NCI-H2227 (cell line): ENCODE measurements around the gene PADI3.
"Not testable (repeated sequence)": the region's sequence is repeated elsewhere in the genome, so short reads cannot be mapped to it uniquely, and the experiment has no call there.

ENCODE experiments used
- DNase-seq: peaks from one replicate; lab custom pipeline; 2025; ENCODE audit not compliant: unreplicated experiment; lab: John Stamatoyannopoulos, UW

PADI3 gene

DNA sequence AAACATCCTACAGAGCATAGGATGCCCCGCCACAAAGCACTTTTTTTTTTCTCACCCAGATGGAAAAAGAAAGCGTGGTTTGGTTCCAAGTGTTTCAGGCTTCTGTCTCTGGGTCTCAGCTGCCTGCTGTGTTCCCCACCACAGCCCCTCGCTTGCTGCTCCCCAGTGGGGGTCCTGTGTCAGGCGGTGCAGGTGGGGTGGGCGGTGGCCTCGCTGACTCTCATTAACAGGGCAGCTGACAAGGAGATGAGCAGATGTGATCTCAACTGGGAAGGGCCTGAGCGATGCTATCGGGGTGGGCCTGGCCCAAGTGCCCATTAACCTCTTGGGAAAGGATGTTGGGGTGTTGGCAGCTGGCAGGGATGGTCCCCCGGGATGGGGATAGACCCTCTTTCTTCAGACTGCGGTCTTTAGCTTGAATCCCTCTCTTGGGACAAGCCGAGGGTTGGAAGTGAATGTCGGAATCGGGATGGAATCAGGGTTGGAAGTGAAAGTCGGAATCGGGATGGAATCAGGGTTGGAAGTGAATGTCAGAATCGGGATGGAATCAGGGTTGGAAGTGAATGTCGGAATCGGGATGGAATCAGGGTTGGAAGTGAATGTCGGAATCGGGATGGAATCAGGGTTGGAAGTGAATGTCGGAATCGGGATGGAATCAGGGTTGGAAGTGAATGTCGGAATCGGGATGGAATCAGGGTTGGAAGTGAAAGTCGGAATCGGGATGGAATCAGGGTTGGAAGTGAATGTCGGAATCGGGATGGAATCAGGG, 7.7 kb upstream of the PADI3 start:
- DNase-seq: not testable (repeated sequence)

GRCh38 chr1:17241780-17242074, 7.2 kb upstream of the PADI3 start:
- DNase-seq: not testable (repeated sequence)

DNA sequence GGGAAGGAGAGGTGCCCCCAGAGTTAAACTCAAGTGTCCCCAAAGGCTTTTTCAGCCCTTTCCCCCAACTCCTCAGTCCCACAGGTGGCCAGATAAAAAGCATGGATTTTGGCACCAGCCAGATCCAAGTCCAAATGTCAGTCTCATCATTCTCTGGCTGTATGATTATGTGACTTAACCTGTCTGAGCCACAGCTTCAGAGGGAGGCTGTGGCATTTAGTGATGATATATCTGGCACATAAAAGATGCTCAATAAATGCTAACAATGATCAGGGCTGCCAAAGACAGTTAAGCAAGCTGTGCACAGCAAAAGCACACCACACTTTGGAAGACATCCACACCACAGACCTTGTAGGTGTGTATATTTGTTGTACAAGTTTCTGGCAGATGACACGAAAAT, 5.6 kb upstream of the PADI3 start:
- DNase-seq: no peak

DNA sequence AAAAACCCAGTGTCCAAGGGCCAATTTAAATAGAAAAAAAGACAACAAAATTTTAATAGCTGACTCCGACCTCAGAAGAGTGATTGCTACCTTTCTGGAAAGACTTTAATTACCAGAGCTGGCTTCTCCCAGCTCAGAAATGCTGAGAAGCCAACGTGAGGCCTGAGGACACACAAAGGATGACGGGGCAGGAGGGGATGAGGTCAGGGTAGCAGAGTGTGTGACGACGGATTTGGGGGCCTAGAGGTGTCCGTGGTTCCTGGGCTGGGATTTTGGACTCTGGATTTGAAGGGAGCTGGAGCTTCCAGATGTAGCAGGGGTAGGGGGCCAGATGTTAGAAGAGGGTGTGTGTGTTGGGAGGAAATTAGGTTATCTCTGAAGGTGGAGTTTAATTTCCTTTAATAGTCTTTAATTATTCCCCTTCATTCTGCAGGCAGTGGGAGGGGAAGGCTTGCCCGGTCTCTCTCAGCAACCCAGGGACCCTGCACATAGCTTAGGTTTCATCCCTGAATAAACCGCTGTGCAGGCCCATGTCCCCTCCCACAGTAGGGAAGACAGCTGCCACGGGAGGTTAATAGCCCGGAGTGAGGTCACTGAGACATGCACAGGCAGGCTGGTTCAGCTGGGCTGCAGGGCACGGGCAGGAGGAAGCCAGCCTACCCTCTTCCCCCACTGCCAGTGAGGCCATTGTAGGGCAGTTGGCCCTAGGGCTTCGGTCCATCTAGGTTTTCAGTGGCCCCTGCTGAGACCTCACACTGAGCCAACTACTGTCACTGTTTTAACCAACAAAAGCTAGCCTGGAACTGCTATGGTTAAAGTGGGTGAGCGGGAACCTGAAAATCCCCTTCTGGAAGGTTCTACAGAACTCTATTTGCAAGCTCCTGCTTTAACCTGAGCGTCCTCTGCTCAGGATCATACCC, 3.8 kb upstream of the PADI3 start:
- peak; percentile 58 for DNase-seq

- no peak for DNase-seq
These were observed 3.0 kb upstream of the PADI3 start for GRCh38 chr1:17245816-17246325.

- no peak for DNase-seq
These were observed 1.9 kb upstream of the PADI3 start for GRCh38 chr1:17246971-17247370.

GRCh38 chr1:17250601-17251000, 1.7 kb downstream of the PADI3 start:
- DNase-seq: no peak

- no peak for DNase-seq
These were observed 2.3 kb downstream of the PADI3 start for GRCh38 chr1:17251246-17251645.

DNA sequence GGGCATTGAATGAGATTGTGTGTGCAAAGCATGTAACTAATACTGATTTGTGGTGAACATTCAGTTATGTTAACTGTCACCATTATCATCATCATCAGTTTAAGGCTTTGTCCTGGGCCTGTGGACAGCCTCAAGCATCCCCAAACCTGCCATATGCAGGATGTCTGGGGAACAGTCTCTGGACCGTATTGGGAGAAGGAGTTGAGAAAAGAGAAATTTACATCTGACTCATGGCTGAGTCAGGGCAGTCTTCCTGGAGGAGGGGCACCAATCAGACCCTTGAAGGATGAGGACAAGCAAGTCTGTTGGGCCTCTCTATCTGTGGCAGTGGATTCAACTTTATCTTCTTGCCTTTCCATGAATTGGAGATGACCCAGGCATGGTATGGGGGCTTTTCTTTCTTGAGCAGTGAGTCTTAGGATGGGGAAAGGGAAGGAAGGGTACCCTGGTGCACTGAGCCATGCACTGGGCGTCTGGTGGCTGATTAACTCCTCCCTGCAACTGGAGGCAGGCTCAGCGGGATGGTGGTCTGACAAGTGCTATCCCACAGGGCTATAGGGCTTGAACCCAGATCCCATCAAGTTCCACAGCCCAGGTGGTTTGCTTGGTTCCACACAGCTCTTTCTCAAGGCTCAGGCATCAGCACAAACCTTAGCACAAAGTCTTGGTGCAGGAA, 2.9 kb downstream of the PADI3 start:
- DNase-seq: no peak

DNA sequence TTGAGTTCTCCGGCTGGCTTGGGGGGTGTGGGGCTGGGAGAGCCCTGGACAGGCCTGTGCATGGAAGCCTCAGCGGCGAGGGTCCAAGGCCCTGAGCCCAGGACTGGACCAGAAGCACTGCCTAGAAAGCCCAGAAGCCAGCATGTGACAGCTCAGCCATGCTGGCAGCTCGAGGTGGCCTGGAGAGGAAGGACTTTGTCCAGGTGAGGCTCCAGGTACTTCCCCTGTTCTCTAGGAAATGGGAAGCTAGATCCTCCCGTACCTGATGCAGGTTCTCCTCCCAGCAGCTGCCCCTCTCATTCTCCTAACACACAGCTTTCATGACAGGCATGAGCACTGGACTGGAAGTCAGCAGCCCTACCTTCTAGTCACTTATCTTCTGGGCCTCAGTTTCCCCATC, 6.4 kb downstream of the PADI3 start:
- DNase-seq: no peak

- no peak for DNase-seq
These were observed 9.3 kb downstream of the PADI3 start for GRCh38 chr1:17258116-17258757.

DNA sequence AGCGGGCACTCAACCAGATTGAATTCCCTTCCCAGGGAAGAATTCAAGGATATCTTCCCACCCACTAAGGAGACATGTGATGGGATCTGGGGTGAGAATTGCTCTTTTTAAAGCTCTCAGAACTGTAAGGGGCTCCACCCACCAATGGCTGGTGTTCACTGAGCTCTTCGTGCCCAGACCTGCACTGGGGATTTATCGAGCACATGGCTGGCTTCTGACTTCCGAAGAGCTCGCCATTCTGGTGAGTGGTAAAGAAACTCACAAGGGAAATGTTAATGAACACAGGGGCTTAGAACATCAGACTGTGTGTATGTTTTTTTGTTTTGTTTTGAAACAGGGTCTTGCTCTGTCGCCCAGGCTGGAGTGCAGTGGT, 9.8 kb downstream of the PADI3 start:
- no peak for DNase-seq

DNA sequence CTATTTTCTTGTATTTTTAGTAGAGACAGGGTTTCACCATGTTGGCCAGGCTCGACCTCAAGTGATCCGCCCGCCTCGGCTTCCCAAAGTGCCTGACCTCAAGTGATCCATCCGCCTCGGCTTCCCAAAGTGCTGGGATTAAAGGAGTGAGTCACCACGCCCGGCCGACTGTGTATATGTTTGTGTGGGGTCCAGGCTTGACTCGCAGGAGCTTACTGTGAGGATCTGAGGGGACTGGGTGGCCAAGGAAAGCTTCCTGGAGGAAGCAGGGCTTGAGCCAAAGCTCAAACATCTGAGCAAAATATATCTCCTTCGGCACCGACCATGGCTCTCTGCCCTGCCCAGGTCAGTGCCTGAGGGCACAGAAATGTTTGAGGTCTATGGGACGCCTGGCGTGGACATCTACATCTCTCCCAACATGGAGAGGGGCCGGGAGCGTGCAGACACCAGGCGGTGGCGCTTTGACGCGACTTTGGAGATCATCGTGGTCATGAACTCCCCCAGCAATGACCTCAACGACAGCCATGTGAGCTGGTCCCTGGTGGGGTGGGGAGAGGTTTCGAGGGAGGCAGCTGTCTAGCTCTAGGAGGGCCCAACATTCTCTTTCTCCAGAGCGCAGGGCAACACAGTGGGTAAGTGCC, 10.5 kb downstream of the PADI3 start:
- no peak for DNase-seq

- no peak for DNase-seq
These were observed 11.4 kb downstream of the PADI3 start for GRCh38 chr1:17260264-17260663.

- no peak for DNase-seq
These were observed 11.8 kb downstream of the PADI3 start for GRCh38 chr1:17260738-17261137.

- DNase-seq: no peak
These were observed 15.0 kb downstream of the PADI3 start for GRCh38 chr1:17263936-17264335.

DNA sequence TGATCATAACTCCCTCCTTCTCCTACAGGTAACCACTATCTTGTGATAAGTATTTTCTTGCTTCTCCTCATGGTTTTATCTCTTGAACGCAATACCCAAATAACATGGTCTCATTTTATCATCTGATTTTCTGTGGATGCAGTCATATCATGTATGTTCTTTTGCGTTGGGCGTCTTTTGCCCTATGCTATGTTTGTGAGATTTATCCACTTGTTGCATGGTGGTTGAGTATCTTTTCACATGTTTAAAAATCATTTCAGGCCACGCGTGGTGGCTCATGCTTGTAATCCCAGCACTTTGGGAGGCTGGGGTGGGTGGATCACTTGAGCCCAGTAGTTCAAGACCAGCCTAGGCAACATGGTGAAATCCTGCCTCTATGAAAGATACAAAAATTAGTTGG, 15.6 kb downstream of the PADI3 start:
- no peak for DNase-seq

DNA sequence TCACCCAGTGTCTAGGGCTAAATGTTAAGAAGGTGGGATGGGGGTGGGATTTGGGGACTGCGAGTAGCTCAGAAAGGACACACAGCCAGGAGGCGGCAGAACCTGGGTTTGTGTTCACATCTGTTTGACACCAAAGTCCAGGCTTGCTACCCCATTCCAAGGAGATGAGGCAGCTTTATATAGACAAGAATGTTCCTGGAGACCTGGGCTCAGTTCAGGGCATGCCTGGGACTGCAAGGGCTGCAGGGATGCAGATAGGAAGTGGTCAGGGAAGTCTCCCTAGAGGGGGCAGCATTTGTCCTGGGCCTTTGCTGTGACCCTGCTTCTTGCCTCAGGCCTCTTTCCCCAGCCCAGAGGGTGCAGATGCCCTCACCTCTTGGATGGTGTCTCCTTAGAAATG, 16.3 kb downstream of the PADI3 start:
- DNase-seq: no peak

GRCh38 chr1:17265950-17266349, 17.1 kb downstream of the PADI3 start:
- DNase-seq: no peak

GRCh38 chr1:17270891-17271765, 22.2 kb downstream of the PADI3 start:
- no peak for DNase-seq
